Common myeloid progenitor, CD34-positive (primary cell): ENCODE measurements around the gene TMEM108.
A peak's percentile ranks its signal among the peaks of the same experiment; 100 is the strongest.

Source experiments
- CTCF ChIA-PET: fragments of 350-600 bp; sonication (Branson Sonifier 250); formaldehyde crosslinking; loops from one replicate; lab custom pipeline; 2021; ENCODE audit warnings: antibody characterized with exemption; lab: Charles Lee
- POLR2A ChIA-PET: fragments of 350-600 bp; sonication (Branson Sonifier 250); formaldehyde crosslinking; loops from one replicate; lab custom pipeline; 2021; ENCODE audit warnings: antibody characterized with exemption; lab: Charles Lee
- DNase-seq, 3 donors: peaks; one replicate each; pipeline versions ENCODE4 v3.0.0 to v3.0.0-alpha.2; 2013
- H3K27ac ChIP-seq, 2 experiments: 1 replicate in 1 of 2; 2 replicates in 1 of 2; pipeline ENCODE4 v1.7.0; 2013; ENCODE audit warnings: inconsistent platforms in 2 of 2, low read length in 2 of 2, mild to moderate bottlenecking in 2 of 2, low read depth in 1 of 2, moderate library complexity in 1 of 2; ENCODE audit not compliant: severe bottlenecking in 2 of 2, insufficient read depth in 1 of 2, poor library complexity in 1 of 2
- H3K27me3 ChIP-seq, 5 experiments: replicated peaks in 2 of 5; 1 replicate in 3 of 5; 2 replicates in 2 of 5; pipeline versions ENCODE4 v1.6.1 to v1.7.0; 2013; ENCODE audit warnings: low read length in 4 of 5, mild to moderate bottlenecking in 2 of 5, moderate library complexity in 2 of 5, inconsistent platforms in 1 of 5; ENCODE audit not compliant: insufficient read depth in 5 of 5, control insufficient read depth in 4 of 5
- H3K36me3 ChIP-seq, 4 experiments: 1 replicate in 2 of 4; 2 replicates in 2 of 4; pipeline versions ENCODE4 v1.6.1 to v1.7.0; 2013; ENCODE audit warnings: low read length in 3 of 4, control low read depth in 1 of 4, mild to moderate bottlenecking in 1 of 4; ENCODE audit not compliant: control insufficient read depth in 4 of 4, insufficient read depth in 4 of 4
- H3K4me1 ChIP-seq, 4 experiments: 1 replicate in 3 of 4; 2 replicates in 1 of 4; pipeline versions ENCODE4 v1.6.1 to v1.7.1; 2013; ENCODE audit warnings: low read length in 3 of 4, mild to moderate bottlenecking in 3 of 4, control low read depth in 1 of 4, inconsistent platforms in 1 of 4, moderate library complexity in 1 of 4; ENCODE audit not compliant: control insufficient read depth in 4 of 4, insufficient read depth in 4 of 4; ENCODE audit errors: control extremely low read depth in 1 of 4
- H3K4me3 ChIP-seq, 7 experiments: 1 replicate in 4 of 7; 2 replicates in 3 of 7; pipeline versions ENCODE4 v1.5.1 to v1.7.0; 2013; ENCODE audit warnings: mild to moderate bottlenecking in 7 of 7, low read length in 6 of 7, moderate library complexity in 6 of 7, inconsistent platforms in 2 of 7, low read depth in 2 of 7, control low read depth in 1 of 7; ENCODE audit not compliant: insufficient read depth in 4 of 7, control insufficient read depth in 1 of 7; ENCODE audit errors: extremely low read depth in 1 of 7
- H3K9me3 ChIP-seq, 5 experiments: 1 replicate in 4 of 5; 2 replicates in 1 of 5; pipeline versions ENCODE4 v1.6.1 to v1.7.1; 2013; ENCODE audit warnings: low read length in 4 of 5, mild to moderate bottlenecking in 2 of 5, inconsistent platforms in 1 of 5, low read depth in 1 of 5, moderate library complexity in 1 of 5; ENCODE audit not compliant: control insufficient read depth in 4 of 5, insufficient read depth in 2 of 5; ENCODE audit errors: control extremely low read depth in 1 of 5
- WGBS: methylation state at CpG from one replicate; pipeline ENCODE4 v1.1.5; 2013; ENCODE audit not compliant: insufficient coverage; 5-methylcytosine and 5-hydroxymethylcytosine counted together

Gene TMEM108

DNA sequence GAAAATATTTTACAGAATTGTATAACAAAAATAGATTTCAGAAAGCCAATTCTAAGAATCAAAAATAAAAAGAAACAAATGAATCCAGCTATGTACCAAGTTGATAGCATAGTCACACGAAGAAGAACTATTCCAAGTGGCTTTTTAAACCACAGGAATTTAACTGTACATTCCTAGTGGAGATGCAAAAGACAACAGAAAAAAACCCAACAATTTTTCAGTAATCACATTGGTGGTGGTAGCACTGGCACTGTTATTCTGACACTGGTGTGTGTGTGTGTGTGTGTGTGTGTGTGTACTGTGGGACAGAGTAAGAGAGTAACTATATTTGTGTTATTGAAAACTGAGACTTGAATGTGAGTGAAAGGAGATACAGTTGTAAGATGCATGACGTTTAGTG lies 370.8 kb downstream of the TMEM108 start:
- CTCF ChIA-PET = interaction anchor here (0.9 to 1.0 kb wide), 2 partner anchors 13 to 32 kb away, joined by 3 read pairs; no protein-coding TSS in a partner anchor
- POLR2A ChIA-PET = no interaction called here

DNA sequence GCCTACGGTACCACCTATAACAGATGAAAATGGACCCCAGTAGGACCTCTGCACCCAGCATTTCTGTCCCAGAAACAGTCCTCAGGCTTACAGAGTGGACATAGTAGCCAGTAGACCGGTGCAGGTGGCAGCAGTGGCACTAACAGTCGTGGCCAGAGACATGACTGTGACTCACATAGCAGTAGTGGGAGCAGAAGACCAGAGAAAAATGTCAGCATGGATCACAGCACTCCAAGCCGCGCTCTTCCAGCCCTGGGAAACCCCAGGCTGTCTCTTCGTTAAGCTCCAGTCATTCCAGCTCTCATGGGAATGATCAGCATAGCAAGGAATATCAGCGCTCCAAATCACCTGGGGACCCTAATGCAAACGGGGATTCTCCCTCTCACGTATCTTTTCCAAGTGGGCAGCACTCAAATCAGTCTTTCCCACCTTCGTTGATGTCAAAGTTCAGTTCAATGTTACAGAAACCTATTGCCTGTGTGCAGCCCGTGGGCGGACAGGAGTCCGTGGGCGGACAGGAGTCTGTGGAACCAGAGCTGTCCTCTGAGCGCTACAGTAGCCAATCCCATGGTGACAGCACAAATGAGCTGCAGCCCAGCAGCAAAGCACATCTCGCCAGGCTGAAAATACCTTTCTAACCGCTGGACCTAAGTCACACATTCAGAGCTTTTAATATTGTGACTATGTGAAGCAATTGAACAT lies 372.2 kb downstream of the TMEM108 start:
- ChIA-PET POLR2A (no interaction called here), CTCF (interaction anchor here (1.0 to 1.5 kb wide), 3 partner anchors 12 to 25 kb away, joined by 3 to 4 read pairs (median 3); no protein-coding TSS in a partner anchor)
- Histone ChIP-seq H3K27me3 (peaks cover 0 to 14% (median 0%) of the 10 kb centered on the region in 5 experiments), H3K36me3 (no peaks in the 10 kb centered on the region), H3K4me1 (no peaks in the 10 kb centered on the region), H3K27ac (no peak overlapping the region), H3K4me3 (no peak overlapping the region), H3K9me3 (no peaks in the 10 kb centered on the region)
- 88% methylated on average over 15 of the region's 17 CpGs for WGBS
- no peak for DNase-seq

More for the DNA sequence above, 370.8 kb downstream of the TMEM108 start:
- peaks cover 0 to 14% (median 0%) of the 10 kb centered on the region in 5 experiments for H3K27me3 ChIP-seq
- 100% methylated on average over 1 of the region's 2 CpGs for WGBS
- no peak overlapping the region for H3K27ac ChIP-seq
- no peak overlapping the region for H3K4me3 ChIP-seq
- no peaks in the 10 kb centered on the region for H3K4me1 ChIP-seq
- no peaks in the 10 kb centered on the region for H3K9me3 ChIP-seq
- H3K36me3 ChIP-seq = no peaks in the 10 kb centered on the region
- no peak for DNase-seq

DNA sequence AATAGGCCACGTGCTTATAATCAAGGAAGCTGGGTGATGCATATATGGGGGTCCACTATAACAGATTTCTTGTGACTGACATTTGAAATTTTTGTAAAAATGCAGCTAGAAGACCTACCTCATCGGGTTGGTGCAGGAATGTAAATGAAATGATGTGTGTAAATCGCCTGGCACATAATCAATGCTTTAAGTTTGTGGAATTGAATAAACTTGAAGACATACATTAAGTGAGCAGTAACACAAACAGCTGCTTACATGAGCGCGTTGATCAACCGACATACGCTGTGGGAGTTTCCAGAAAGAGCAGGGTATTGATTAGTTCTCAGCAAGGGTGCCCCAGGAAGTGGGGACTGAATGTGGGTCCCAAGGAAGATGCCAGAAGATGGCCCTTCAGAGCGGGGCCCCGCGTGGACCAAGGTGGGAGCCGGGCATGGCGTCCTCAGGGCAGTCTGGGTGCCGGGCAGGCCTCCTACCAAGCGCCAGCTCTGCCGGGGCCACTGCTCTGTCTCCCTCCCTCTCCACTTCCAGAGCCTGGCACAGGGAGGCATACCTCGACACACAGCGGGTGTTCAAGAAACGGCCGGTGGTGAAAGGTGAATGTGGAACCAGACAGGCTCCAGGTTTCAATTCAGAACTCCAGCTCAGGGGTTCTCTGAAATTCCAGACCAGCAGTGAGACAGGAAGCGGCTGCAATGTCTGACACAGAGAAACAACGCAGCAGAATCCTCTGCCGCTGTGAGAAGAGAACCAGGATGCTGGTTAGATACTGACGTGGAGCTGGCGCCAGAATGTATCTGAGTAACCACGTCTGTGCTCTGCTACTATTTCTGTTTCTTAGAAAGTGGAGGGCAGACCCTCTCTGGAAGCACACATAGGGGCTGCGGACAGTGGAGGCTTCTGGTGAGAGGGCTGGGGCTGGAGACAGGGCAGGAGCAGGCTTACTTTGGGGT lies 374.3 kb downstream of the TMEM108 start:
- 87% methylated on average over 18 of the region's 26 CpGs for WGBS
- no peak for DNase-seq
- CTCF ChIA-PET = no interaction called here
- no peaks in the 10 kb centered on the region for H3K4me1 ChIP-seq
- H3K4me3 ChIP-seq = no peak overlapping the region
- H3K36me3 ChIP-seq = no peaks in the 10 kb centered on the region
- no peaks in the 10 kb centered on the region for H3K9me3 ChIP-seq
- POLR2A ChIA-PET = no interaction called here
- H3K27ac ChIP-seq = no peak overlapping the region
- H3K27me3 ChIP-seq = peaks cover 0 to 14% (median 0%) of the 10 kb centered on the region in 5 experiments

DNA sequence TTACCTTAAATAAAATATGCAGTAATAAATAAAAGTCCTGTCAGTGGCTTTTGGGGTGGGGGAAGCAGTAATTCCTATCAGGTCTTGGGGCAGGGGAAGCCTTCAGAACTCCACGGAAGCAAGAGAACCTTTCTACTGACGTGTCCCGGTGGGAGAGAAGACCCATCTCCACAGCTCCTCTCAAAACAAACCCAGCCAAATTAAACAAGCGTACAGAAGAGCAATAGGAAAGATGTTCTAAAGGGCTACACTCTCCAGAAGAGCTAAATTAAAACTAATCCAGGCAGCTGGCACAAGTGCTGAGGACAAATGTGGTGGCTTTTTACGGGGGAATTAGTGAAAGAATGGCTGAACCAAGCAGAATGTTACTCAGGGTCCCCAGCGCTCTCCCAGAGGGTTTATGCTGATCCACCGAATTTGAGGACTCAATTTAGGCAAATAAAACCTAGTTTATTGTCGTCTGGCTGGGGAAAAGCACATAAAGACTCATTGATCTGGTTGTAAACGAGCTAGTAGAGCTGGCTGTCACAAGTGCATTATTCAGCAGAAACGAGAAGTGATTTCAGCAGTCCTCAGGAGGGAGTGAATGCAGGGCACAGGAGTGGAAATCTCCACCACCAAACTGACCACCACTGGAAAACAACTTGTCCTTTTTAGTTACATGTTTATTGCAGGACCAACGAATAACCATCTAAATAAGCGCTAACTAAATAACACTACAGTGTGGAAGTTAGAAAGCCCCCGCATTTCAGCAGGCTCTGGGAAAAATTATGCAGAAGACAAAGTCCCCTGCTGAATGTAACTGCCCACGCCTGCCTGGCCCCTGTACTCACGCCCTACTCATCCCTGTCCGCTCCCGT lies 375.2 kb downstream of the TMEM108 start:
- Histone ChIP-seq H3K36me3 (no peaks in the 10 kb centered on the region), H3K4me3 (no peak overlapping the region), H3K27ac (no peak overlapping the region), H3K27me3 (peaks cover 0 to 14% (median 0%) of the 10 kb centered on the region in 5 experiments), H3K9me3 (no peaks in the 10 kb centered on the region), H3K4me1 (no peaks in the 10 kb centered on the region)
- CTCF ChIA-PET = no interaction called here
- WGBS = 31% methylated on average over 13 of the region's 17 CpGs
- DNase-seq = peak; percentile 27 to 78 (median 64)
- POLR2A ChIA-PET = no interaction called here

DNA sequence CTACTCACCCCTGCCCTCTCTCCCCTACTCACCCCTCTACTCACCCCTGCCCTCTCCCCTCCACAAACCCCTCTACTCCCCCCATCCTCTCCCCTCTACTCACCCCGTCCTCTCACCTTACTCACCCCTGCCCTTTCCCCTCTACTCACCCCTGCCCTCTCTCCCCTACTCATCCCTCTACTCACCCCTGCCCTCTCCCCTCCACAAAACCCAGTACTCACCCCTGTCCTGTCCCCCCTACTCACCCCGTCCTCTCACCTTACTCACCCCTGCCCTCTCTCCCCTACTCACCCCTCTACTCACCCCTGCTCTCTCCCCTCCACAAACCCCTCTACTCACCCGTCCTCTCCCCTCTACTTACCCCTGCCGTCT lies 375.8 kb downstream of the TMEM108 start:
- H3K4me3 ChIP-seq = no peak overlapping the region
- WGBS = 80% methylated on average over 4 of the region's 4 CpGs
- DNase-seq = peak in 2 of 3 donors; percentile 34 to 52
- H3K9me3 ChIP-seq = no peaks in the 10 kb centered on the region
- ChIA-PET POLR2A (no interaction called here), CTCF (no interaction called here)
- H3K27me3 ChIP-seq = peaks cover 0 to 14% (median 0%) of the 10 kb centered on the region in 5 experiments
- no peaks in the 10 kb centered on the region for H3K36me3 ChIP-seq
- H3K4me1 ChIP-seq = no peaks in the 10 kb centered on the region
- no peak overlapping the region for H3K27ac ChIP-seq

DNA sequence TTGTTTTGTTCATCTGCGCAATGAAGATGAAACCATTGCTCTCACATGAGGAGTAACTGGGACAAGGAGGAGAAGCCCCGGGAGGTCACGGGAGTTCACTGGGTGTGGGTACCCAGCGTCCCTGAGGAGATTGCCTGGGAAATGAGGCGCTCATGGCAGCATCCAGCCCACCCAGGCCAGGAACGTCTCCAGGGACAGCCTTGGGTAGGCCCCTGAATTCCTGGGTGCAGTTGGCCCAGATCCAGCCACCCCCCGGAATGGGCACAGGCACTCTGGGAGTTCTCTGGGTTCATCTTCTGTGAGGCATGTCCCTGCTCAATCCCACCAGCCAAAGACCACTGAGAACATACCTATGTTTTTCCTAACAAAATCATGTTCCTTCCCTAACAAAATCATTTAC lies 380.2 kb downstream of the TMEM108 start:
- no peaks in the 10 kb centered on the region for H3K36me3 ChIP-seq
- H3K27me3 ChIP-seq = peaks cover 0 to 5% (median 0%) of the 10 kb centered on the region in 5 experiments
- ChIA-PET POLR2A (no interaction called here), CTCF (no interaction called here)
- DNase-seq = no peak
- H3K27ac ChIP-seq = no peak overlapping the region
- no peak overlapping the region for H3K4me3 ChIP-seq
- 91% methylated on average over 4 of the region's 7 CpGs for WGBS
- H3K9me3 ChIP-seq = no peaks in the 10 kb centered on the region
- H3K4me1 ChIP-seq = no peaks in the 10 kb centered on the region
